ENCODE results near the gene MOB1B. TPM values are rescaled to one million over a fixed set of nuclear protein-coding genes. Genes with fewer than 3 reads are reported as not detected.

MOB1B gene
- polyA plus RNA-seq, 1 donor from 2014 or later = 32.9 TPM

DNA sequence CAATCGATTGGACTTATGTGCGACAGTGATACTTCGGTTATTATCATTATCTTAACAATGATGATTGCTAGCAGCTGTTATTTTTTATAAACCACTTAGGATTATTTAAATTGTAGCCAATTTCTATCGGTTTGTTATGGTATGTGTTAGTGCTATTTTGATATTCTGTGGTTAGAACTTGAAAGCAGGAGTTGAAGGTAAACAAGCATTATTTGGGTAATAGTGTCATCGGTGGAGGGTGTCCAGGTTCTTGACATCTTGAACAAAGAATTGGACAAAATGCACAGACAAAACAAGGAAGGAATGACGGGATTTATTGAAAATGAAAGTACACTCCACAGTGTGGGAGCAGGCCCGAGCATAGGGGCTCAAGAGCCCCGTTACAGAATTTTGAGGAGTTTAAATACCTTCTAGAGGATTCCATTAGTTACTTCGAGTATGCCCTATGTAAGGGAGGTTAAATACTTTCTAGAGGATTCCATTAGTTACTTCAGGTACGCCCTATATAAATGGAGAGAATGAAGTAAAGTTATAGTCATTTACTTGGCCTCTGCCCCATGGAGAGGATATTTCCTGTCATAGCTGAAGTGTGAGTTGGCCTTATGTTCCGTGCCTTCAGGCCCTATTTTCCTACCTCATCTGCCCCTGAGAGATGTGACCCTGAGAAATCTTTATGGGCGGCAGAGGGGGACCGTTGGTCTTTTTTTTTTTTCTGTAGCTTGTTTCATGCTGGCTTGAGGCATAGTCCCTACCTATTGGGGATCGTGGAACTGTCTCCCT, 13.1 kb downstream of the MOB1B start:
- H3K27me3 ChIP-seq (ENCODE audit: insufficient read depth, low read depth, low read length) = no peaks in the 10 kb centered on the region
- H3F3A ChIP-seq (ENCODE audit: insufficient read depth, low read length, poor library complexity, severe bottlenecking) = no peaks in the 10 kb centered on the region
- no peak overlapping the region for H3K4me3 ChIP-seq (ENCODE audit: low read length)
- TF ChIP-seq EP300 (conservative IDR thresholded peaks at IDR 0.05; ENCODE audit: poor library complexity, severe bottlenecking) (no peak), MXI1 (conservative IDR thresholded peaks at IDR 0.05; ENCODE audit: poor library complexity, severe bottlenecking) (no peak), TAF1 (IDR thresholded peaks at IDR 0.05; ENCODE audit: low read depth) (no peak), EZH2 (IDR thresholded peaks at IDR 0.05; ENCODE audit: borderline replicate concordance, insufficient read depth, low read length, poor library complexity, severe bottlenecking) (no peak), RAD21 (conservative IDR thresholded peaks at IDR 0.05) (no peak), POLR2AphosphoS5 (IDR thresholded peaks at IDR 0.05) (no peak), SMC3 (conservative IDR thresholded peaks at IDR 0.05; ENCODE audit: poor library complexity) (no peak)
- TF ChIP-seq, protein P1, sequence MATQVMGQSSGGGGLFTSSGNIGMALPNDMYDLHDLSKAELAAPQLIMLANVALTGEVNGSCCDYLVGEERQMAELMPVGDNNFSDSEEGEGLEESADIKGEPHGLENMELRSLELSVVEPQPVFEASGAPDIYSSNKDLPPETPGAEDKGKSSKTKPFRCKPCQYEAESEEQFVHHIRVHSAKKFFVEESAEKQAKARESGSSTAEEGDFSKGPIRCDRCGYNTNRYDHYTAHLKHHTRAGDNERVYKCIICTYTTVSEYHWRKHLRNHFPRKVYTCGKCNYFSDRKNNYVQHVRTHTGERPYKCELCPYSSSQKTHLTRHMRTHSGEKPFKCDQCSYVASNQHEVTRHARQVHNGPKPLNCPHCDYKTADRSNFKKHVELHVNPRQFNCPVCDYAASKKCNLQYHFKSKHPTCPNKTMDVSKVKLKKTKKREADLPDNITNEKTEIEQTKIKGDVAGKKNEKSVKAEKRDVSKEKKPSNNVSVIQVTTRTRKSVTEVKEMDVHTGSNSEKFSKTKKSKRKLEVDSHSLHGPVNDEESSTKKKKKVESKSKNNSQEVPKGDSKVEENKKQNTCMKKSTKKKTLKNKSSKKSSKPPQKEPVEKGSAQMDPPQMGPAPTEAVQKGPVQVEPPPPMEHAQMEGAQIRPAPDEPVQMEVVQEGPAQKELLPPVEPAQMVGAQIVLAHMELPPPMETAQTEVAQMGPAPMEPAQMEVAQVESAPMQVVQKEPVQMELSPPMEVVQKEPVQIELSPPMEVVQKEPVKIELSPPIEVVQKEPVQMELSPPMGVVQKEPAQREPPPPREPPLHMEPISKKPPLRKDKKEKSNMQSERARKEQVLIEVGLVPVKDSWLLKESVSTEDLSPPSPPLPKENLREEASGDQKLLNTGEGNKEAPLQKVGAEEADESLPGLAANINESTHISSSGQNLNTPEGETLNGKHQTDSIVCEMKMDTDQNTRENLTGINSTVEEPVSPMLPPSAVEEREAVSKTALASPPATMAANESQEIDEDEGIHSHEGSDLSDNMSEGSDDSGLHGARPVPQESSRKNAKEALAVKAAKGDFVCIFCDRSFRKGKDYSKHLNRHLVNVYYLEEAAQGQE (IDR thresholded peaks at IDR 0.05; ENCODE audit: borderline replicate concordance) = no peak
- TF ChIP-seq, protein P2, sequence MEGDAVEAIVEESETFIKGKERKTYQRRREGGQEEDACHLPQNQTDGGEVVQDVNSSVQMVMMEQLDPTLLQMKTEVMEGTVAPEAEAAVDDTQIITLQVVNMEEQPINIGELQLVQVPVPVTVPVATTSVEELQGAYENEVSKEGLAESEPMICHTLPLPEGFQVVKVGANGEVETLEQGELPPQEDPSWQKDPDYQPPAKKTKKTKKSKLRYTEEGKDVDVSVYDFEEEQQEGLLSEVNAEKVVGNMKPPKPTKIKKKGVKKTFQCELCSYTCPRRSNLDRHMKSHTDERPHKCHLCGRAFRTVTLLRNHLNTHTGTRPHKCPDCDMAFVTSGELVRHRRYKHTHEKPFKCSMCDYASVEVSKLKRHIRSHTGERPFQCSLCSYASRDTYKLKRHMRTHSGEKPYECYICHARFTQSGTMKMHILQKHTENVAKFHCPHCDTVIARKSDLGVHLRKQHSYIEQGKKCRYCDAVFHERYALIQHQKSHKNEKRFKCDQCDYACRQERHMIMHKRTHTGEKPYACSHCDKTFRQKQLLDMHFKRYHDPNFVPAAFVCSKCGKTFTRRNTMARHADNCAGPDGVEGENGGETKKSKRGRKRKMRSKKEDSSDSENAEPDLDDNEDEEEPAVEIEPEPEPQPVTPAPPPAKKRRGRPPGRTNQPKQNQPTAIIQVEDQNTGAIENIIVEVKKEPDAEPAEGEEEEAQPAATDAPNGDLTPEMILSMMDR (IDR thresholded peaks at IDR 0.05; ENCODE audit: poor library complexity, severe bottlenecking) = no peak
- H3K79me2 ChIP-seq (replicated peaks; ENCODE audit: insufficient read depth, low read length) = peaks cover 59% of the 10 kb centered on the region
- no peak overlapping the region for H3K4me2 ChIP-seq (ENCODE audit: low read length)
- H2AFZ ChIP-seq (ENCODE audit: low read depth, low read length) = no peak overlapping the region
- H3K27ac ChIP-seq (ENCODE audit: low read length) = no peak overlapping the region
- H4K20me1 ChIP-seq (ENCODE audit: insufficient read depth) = no peaks in the 10 kb centered on the region
- no peak overlapping the region for H3K9ac ChIP-seq (ENCODE audit: low read length)
- no peaks in the 10 kb centered on the region for H3K9me3 ChIP-seq (ENCODE audit: low read length)
- no peaks in the 10 kb centered on the region for H3K9me2 ChIP-seq (ENCODE audit: insufficient read depth, low read length)
- H3K36me3 ChIP-seq (ENCODE audit: insufficient read depth, low read length) = no peaks in the 10 kb centered on the region

DNA sequence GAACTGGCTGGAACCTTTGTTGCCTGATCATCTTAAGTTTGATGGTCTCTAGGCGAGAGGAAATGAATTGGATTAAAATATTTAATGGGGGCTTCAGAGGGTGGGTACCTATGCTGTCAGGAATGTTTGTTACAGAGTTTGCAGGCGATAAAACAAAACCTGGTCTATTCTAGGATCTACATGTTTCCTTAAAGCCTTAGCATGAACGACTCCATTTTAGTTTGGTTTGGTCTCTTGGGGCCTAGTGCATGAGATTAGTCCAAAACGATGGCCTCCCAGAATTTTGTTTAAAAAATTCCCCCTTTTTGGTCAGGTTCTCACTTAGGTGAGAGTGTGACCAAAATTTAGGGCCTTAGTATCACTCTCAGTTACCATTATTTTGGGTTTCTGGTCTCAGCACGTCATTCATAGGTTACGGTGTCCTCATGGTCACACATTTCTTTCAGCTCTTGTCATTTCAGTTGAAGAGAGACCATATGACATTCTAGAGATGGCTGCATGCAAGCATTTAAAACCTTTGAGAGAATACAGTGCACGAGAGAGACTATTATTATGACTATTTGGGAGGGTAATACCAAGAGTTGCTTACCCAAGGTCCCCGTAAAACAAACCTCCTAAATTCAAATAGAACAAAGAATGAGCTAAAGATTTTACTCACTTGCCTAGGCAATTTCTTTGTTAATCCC, 13.8 kb downstream of the MOB1B start:
- Histone ChIP-seq H3K9me3 (ENCODE audit: low read length) (no peaks in the 10 kb centered on the region), H2AFZ (ENCODE audit: low read depth, low read length) (no peak overlapping the region), H3K27ac (ENCODE audit: low read length) (no peak overlapping the region), H4K20me1 (ENCODE audit: insufficient read depth) (no peaks in the 10 kb centered on the region), H3F3A (ENCODE audit: insufficient read depth, low read length, poor library complexity, severe bottlenecking) (no peaks in the 10 kb centered on the region), H3K27me3 (ENCODE audit: insufficient read depth, low read depth, low read length) (no peaks in the 10 kb centered on the region), H3K4me3 (ENCODE audit: low read length) (no peak overlapping the region), H3K9me2 (ENCODE audit: insufficient read depth, low read length) (no peaks in the 10 kb centered on the region), H3K79me2 (replicated peaks; ENCODE audit: insufficient read depth, low read length) (peaks cover 60% of the 10 kb centered on the region), H3K4me2 (ENCODE audit: low read length) (no peak overlapping the region), H3K9ac (ENCODE audit: low read length) (no peak overlapping the region), H3K36me3 (ENCODE audit: insufficient read depth, low read length) (no peaks in the 10 kb centered on the region)
- TF ChIP-seq EZH2 (IDR thresholded peaks at IDR 0.05; ENCODE audit: borderline replicate concordance, insufficient read depth, low read length, poor library complexity, severe bottlenecking) (no peak), MXI1 (conservative IDR thresholded peaks at IDR 0.05; ENCODE audit: poor library complexity, severe bottlenecking) (no peak), RAD21 (conservative IDR thresholded peaks at IDR 0.05) (no peak), SMC3 (conservative IDR thresholded peaks at IDR 0.05; ENCODE audit: poor library complexity) (no peak), EP300 (conservative IDR thresholded peaks at IDR 0.05; ENCODE audit: poor library complexity, severe bottlenecking) (no peak), POLR2AphosphoS5 (IDR thresholded peaks at IDR 0.05) (no peak), TAF1 (IDR thresholded peaks at IDR 0.05; ENCODE audit: low read depth) (no peak)
- TF ChIP-seq, protein P2 (IDR thresholded peaks at IDR 0.05; ENCODE audit: poor library complexity, severe bottlenecking) = no peak
- TF ChIP-seq, protein P1 (IDR thresholded peaks at IDR 0.05; ENCODE audit: borderline replicate concordance) = no peak

Data from neural cell (in vitro differentiated cells).